Right cardiac atrium (tissue), 5 donors: ENCODE data around the gene SLC15A1. TPM values are rescaled to one million over a fixed set of nuclear protein-coding genes. Genes with fewer than 3 reads are reported as not detected.
A peak's percentile ranks its signal among the peaks of the same experiment; 100 is the strongest.
"Not testable (repeated sequence)": the region's sequence is repeated elsewhere in the genome, so short reads cannot be mapped to it uniquely, and the experiment has no call there.

Source experiments
- ATAC-seq, 2 donors: fragments of 200-7000 bp; cut with Tn5 transposase; one replicate each; pipeline versions ENCODE4 v1.8.0 to v1.9.1; 2020; ENCODE audit warnings: moderate library complexity in 2 of 2, mild to moderate bottlenecking in 1 of 2
- DNase-seq, 3 donors: peaks; one replicate each; pipeline ENCODE4 v3.0.0-alpha.2; 2020
- H3K27ac ChIP-seq: one replicate; pipeline ENCODE4 v1.5.1; 2013; ENCODE audit warnings: mild to moderate bottlenecking, low read length, control low read depth, moderate library complexity
- H3K27me3 ChIP-seq: one replicate; pipeline ENCODE4 v1.6.1; 2013; ENCODE audit not compliant: control insufficient read depth, insufficient read depth
- H3K4me1 ChIP-seq: one replicate; pipeline ENCODE4 v1.6.1; 2013; ENCODE audit warnings: low read length; ENCODE audit not compliant: control insufficient read depth, insufficient read depth
- H3K4me3 ChIP-seq: one replicate; pipeline ENCODE4 v1.5.1; 2013; ENCODE audit warnings: low read length, control low read depth
- H3K9me3 ChIP-seq: one replicate; pipeline ENCODE4 v1.6.1; 2013; ENCODE audit warnings: low read length; ENCODE audit not compliant: control insufficient read depth
- WGBS: extraction: QIAGEN DNeasy Blood & Tissue Kit; methylation state at CpG from one replicate; pipeline ENCODE4 v1.1.7; 2013; 5-methylcytosine and 5-hydroxymethylcytosine counted together
- intact Hi-C, 4 donors: fragments of 100-400 bp; cut with DNase I; formaldehyde crosslinking; loops; one replicate each; pipeline versions ENCODE4 v1.11.0 to v1.14.0; 2022 to 2023
- polyA plus RNA-seq: library from polyadenylated mRNA; stranded (reverse); fragments of 200-250 nt; gene quantifications from one replicate; pipeline ENCODE4 v1.2.3, GENCODE V29; 2013
- total RNA-seq, 4 donors: library from RNA; stranded (reverse); fragmentation: NEBNext Ultra II Directional; extraction: Animal tissue kit (Norgen Biotek cat#: 25700); gene quantifications; one replicate each; pipeline ENCODE4 v1.2.1, GENCODE V29; 2021
- donor health status: healthy with polysubstance abuse.
- donor health status: DM: no; HTN: yes; CAD: no.
- donor health status: DM: no; HTN: no; CAD: no.
- donor health status: DM: no; HTN: yes; CAD: no; lungs with severe emphysema.
- donor health status: DM: yes; HTN: yes; CAD: no.

The SLC15A1 gene
- total and polyA plus RNA-seq, 5 donors, result 0.11 TPM; not detected in 4

- H3K4me3 ChIP-seq, result no peak overlapping the region
- 42% methylated on average over 4 of the region's 4 CpGs for WGBS
- no peaks in the 10 kb centered on the region for H3K9me3 ChIP-seq
- ATAC-seq, result peak in 1 of 2 donors; percentile 11
- no peaks in the 10 kb centered on the region for H3K4me1 ChIP-seq
- DNase-seq, result no peak
- intact Hi-C loops, result loop anchor here (2.0 to 5.0 kb wide), 2 partner anchors 74 to 206 kb away; no protein-coding TSS in a partner anchor
- no peaks in the 10 kb centered on the region for H3K27me3 ChIP-seq
- no peak overlapping the region for H3K27ac ChIP-seq
These were observed 99.6 kb downstream of the SLC15A1 start for GRCh38 chr13:98652721-98653462.

GRCh38 chr13:98652276-98652675, 100.2 kb downstream of the SLC15A1 start:
- H3K4me1 ChIP-seq, result no peaks in the 10 kb centered on the region
- no peaks in the 10 kb centered on the region for H3K9me3 ChIP-seq
- H3K27me3 ChIP-seq, result no peaks in the 10 kb centered on the region
- WGBS, result 91% methylated on average over 2 of the region's 2 CpGs
- no peak for DNase-seq
- no peak for ATAC-seq
- intact Hi-C loops, result loop anchor here (2.0 to 5.0 kb wide), 2 partner anchors 73 to 205 kb away; no protein-coding TSS in a partner anchor
- no peak overlapping the region for H3K27ac ChIP-seq
- no peak overlapping the region for H3K4me3 ChIP-seq

DNA sequence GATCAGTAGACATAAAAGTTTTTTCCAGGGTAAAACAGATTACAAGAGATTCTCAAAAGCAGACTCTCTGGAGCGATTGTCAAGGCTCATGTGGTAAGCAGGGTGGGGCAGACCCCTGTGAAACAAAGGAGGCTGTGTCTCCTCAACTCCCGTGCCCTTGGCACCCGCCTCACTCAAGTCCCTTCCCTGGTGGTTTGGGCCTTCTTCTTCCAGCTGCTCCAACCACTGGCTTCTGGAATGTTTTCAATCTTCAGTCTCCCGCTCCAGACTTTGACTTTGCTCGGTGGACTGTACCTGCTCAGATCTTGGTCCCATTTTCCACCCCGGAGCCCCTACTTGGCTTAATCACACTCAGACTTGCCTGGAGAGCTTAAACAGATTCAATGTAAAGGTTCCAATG, 100.7 kb downstream of the SLC15A1 start:
- 87% methylated on average over 6 of the region's 6 CpGs for WGBS
- Histone ChIP-seq H3K4me1 (no peaks in the 10 kb centered on the region), H3K27me3 (no peaks in the 10 kb centered on the region), H3K27ac (no peak overlapping the region), H3K4me3 (no peak overlapping the region), H3K9me3 (no peaks in the 10 kb centered on the region)
- ATAC-seq (no peak), DNase-seq (no peak)
- intact Hi-C loops, result loop anchor here (2.0 to 5.0 kb wide), 2 partner anchors 73 to 204 kb away; no protein-coding TSS in a partner anchor

DNA sequence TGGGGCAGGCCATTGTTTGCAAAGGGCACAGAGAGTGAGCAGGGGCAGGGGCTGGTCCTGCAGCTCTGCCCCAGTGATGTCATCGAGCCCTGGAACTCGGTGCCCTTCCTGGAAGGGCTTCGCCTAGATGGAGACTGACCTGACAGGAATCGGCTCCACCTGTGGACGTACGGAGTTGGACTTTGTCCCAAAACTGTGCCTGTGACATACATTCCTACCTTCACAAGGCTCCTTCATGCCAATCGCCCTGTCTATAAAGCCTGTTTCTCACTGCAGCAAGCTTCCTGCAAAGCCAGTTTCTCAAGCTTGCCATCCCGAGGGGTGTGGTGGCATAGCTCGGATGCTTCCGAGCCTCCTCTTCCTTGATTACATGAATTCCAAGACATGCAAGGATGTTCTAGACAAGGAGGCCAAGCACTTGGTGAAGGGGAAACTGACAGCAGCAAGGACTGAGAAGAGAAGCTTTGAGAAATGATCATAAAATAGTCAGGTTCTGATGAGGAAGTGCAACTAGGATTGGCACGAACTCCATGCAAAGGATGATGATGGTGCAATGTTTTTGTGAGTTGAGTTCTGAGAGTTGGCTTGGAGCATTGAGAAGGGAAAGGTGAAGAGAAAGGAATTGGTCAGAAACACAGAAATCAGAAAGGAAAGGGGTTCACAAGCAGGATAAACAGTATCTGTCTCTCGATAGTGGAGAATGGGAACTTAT, 101.9 kb downstream of the SLC15A1 start:
- 81% methylated on average over 12 of the region's 12 CpGs for WGBS
- Histone ChIP-seq H3K9me3 (no peaks in the 10 kb centered on the region), H3K27me3 (no peaks in the 10 kb centered on the region), H3K27ac (no peak overlapping the region), H3K4me3 (no peak overlapping the region), H3K4me1 (no peaks in the 10 kb centered on the region)
- intact Hi-C loops, result loop anchor here (5.0 kb wide), 1 partner anchor 203 kb away; no protein-coding TSS in a partner anchor
- ATAC-seq (peak; percentile 29 to 48), DNase-seq (no peak)

DNA sequence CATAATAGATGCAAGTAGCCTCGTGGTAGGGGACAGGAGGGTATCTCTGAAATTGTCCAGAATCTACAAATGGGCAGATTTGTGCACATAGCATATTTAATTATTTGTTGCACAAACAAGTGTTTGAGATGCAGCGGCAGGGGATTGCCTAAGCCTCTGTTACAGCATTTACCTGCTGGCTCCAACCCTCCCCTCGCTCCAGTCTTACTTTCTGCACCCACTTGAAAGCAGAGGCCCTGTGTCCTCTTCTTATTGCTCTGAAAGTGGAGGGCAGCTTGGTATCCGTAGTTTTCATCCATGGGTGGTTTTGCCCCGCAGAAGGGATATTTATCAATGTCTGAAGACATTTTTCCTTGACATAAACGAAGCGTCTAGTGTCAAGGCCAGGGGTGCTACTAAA, 102.6 kb downstream of the SLC15A1 start:
- Histone ChIP-seq H3K27ac (no peak overlapping the region), H3K27me3 (no peaks in the 10 kb centered on the region), H3K4me1 (no peaks in the 10 kb centered on the region), H3K4me3 (no peak overlapping the region), H3K9me3 (no peaks in the 10 kb centered on the region)
- DNase-seq (no peak), ATAC-seq (no peak)
- 88% methylated on average over 7 of the region's 7 CpGs for WGBS
- intact Hi-C loops, result loop anchor here (5.0 kb wide), 1 partner anchor 203 kb away; no protein-coding TSS in a partner anchor

DNA sequence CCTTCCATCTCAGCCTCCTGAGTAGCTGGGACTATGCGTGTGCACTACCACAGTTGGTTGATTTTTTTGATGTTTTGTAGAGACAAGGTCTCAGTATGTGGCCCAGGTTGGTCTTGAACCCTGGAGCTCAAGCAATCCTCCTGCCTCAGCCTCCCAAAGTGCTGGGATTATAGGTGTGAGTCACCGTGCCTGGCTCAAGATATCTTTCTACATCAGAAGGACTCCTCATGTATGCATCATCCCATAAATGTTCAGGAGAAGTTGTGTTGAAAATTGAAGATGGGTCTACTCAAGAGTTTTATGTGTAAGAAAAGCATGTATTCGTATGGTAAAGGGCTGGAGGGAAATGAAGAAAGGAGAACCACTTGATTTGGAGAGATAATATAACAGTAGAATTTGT, 103.8 kb downstream of the SLC15A1 start:
- WGBS, result 87% methylated on average over 3 of the region's 3 CpGs
- DNase-seq (no peak), ATAC-seq (no peak)
- H3K9me3 ChIP-seq, result no peaks in the 10 kb centered on the region
- no peak overlapping the region for H3K4me3 ChIP-seq
- no peaks in the 10 kb centered on the region for H3K27me3 ChIP-seq
- no peak overlapping the region for H3K27ac ChIP-seq
- intact Hi-C loops, result no loop called here
- no peaks in the 10 kb centered on the region for H3K4me1 ChIP-seq

- WGBS, result 63% methylated on average over 2 of the region's 2 CpGs
- ATAC-seq (peak in 1 of 2 donors; percentile 54), DNase-seq (no peak)
- H3K9me3 ChIP-seq, result no peaks in the 10 kb centered on the region
- H3K4me3 ChIP-seq, result no peak overlapping the region
- no peaks in the 10 kb centered on the region for H3K27me3 ChIP-seq
- intact Hi-C loops, result no loop called here
- no peak overlapping the region for H3K27ac ChIP-seq
- no peaks in the 10 kb centered on the region for H3K4me1 ChIP-seq
These were observed 104.3 kb downstream of the SLC15A1 start for GRCh38 chr13:98648141-98648540.

- H3K27me3 ChIP-seq, result no peaks in the 10 kb centered on the region
- H3K4me1 ChIP-seq, result no peaks in the 10 kb centered on the region
- DNase-seq (no peak), ATAC-seq (no peak)
- intact Hi-C loops, result no loop called here
- H3K4me3 ChIP-seq, result no peak overlapping the region
- 97% methylated on average over 2 of the region's 2 CpGs for whole genome bisulfite sequencing
- H3K9me3 ChIP-seq, result no peaks in the 10 kb centered on the region
- no peak overlapping the region for H3K27ac ChIP-seq
These were observed 105.4 kb downstream of the SLC15A1 start for GRCh38 chr13:98647121-98647520.

GRCh38 chr13:98643479-98643878, 109.0 kb downstream of the SLC15A1 start:
- H3K9me3 ChIP-seq, result no peaks in the 10 kb centered on the region
- H3K4me1 ChIP-seq, result no peaks in the 10 kb centered on the region
- no peak overlapping the region for H3K4me3 ChIP-seq
- no peak overlapping the region for H3K27ac ChIP-seq
- intact Hi-C loops, result loop anchor here in 1 of 4 donors (5.0 kb wide), 1 partner anchor 56 kb away; no protein-coding TSS in a partner anchor
- no peaks in the 10 kb centered on the region for H3K27me3 ChIP-seq
- ATAC-seq, result no peak
- 86% methylated on average over 1 of the region's 1 CpG for WGBS
- no peak for DNase-seq

- Histone ChIP-seq H3K4me3 (no peak overlapping the region), H3K4me1 (no peaks in the 10 kb centered on the region), H3K27ac (no peak overlapping the region), H3K27me3 (no peaks in the 10 kb centered on the region), H3K9me3 (no peaks in the 10 kb centered on the region)
- DNase-seq, result no peak
- 93% methylated on average over 13 of the region's 13 CpGs for WGBS
- no peak for ATAC-seq
- intact Hi-C loops, result loop anchor here in 1 of 4 donors (5.0 kb wide), 1 partner anchor 54 kb away; no protein-coding TSS in a partner anchor
These were observed 111.4 kb downstream of the SLC15A1 start for GRCh38 chr13:98641075-98641474.

- WGBS, result 89% methylated on average over 4 of the region's 4 CpGs
- H3K4me1 ChIP-seq, H3K27ac ChIP-seq, H3K27me3 ChIP-seq, H3K9me3 ChIP-seq, ATAC-seq, H3K4me3 ChIP-seq, DNase-seq: not testable (repeated sequence)
- intact Hi-C loops, result loop anchor here in 1 of 4 donors (5.0 kb wide), 1 partner anchor 52 kb away; no protein-coding TSS in a partner anchor
These were observed 112.7 kb downstream of the SLC15A1 start for GRCh38 chr13:98639785-98640184.
